Measurements from ENCODE around the gene HYPK. TPM values are rescaled to one million over a fixed set of nuclear protein-coding genes. Genes with fewer than 3 reads are reported as not detected.
A peak's percentile ranks its signal among the peaks of the same experiment; 100 is the strongest.
"Not testable (repeated sequence)": the region's sequence is repeated elsewhere in the genome, so short reads cannot be mapped to it uniquely, and the experiment has no call there.

Gene HYPK
- total RNA-seq, 2 donors from 2014 or later: 15.0 to 16.5 TPM

DNA sequence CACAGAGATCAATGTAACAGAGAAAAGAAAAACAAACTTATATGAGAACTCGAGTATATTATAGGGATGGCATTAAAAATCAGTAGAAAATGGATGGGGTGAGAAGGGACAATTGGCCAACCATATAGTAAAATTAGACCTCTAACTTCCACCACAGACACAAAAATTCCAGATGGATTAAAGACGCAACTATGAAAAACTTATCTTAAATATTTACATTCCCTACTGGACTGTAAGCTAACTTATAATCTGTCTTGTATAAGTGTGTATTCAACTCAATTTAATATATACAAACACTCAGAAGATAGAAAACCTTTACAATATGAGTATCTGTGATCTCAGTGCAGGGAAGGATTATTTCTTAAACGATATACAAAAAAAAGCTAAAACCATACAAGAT is 21.1 kb downstream of the HYPK start:
- Histone ChIP-seq H3K4me1 (peaks cover 0 to 31% of the 10 kb centered on the region in 2 donors), H3K36me3 (peaks cover 21% of the 10 kb centered on the region), H3K27ac (no peak overlapping the region), H3K27me3 (no peaks in the 10 kb centered on the region), H3K9me3 (no peaks in the 10 kb centered on the region), H3K4me3 (no peak overlapping the region)
- TF ChIP-seq, protein P1, sequence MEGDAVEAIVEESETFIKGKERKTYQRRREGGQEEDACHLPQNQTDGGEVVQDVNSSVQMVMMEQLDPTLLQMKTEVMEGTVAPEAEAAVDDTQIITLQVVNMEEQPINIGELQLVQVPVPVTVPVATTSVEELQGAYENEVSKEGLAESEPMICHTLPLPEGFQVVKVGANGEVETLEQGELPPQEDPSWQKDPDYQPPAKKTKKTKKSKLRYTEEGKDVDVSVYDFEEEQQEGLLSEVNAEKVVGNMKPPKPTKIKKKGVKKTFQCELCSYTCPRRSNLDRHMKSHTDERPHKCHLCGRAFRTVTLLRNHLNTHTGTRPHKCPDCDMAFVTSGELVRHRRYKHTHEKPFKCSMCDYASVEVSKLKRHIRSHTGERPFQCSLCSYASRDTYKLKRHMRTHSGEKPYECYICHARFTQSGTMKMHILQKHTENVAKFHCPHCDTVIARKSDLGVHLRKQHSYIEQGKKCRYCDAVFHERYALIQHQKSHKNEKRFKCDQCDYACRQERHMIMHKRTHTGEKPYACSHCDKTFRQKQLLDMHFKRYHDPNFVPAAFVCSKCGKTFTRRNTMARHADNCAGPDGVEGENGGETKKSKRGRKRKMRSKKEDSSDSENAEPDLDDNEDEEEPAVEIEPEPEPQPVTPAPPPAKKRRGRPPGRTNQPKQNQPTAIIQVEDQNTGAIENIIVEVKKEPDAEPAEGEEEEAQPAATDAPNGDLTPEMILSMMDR (IDR thresholded peaks at IDR 0.05): no peak
- no peak for DNase-seq (ENCODE audit: low spot score)

DNA sequence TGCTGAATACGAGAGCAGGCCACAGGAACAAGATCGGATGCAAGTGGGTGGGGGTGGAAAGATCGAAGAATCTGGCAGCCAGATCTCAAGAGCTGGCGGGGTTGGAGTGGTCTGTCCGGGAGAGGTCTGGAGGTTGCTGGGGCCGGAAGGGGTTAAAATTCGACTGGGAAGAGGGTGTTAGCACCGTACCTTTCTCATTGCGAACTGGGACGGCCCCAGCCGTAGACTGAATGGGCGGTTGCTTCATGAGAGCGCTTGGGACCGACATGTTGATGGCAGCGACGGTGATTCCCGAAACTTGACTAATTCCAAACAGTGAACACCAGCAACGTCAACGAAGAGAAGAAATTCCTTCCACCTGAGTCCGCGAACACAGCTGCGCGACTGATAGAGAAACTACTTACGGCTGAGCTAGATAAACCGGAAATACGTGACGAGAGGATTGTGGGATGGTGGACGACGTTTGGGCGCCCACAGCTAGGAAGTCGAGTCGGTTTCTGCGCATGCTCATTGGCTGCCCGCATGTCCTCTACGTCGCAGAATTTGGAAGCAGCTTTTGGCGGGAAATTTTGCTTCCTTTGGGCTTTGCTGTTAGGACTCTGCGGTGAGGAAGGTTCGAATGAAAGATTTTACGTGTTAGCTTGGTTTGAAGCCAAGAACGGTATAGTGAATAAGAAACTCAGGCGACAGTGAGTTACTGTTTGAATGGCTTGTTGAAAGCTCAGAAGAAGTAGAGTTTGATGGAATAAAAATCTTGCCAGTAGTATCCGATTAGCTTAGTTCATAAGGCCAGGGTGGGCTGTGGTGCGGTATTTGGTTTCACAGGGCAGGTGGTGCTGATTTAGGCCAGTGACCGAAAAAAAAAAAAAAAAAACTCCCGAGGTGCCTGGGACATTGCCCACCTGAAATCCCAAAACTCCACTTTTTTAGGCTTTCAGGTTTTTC is 24.2 kb downstream of the HYPK start, which contains the start of gene MFAP1:
Gene MFAP1, minus strand, starts transcription at position 389 of the 945 bp plus-strand sequence. Its CDS starts 121 bp downstream, at position 268.
- Histone ChIP-seq H3K4me3 (peak within 1 kb of the TSS; percentile 86 to 87), H3K9me3 (no peaks in the 10 kb centered on the region), H3K27ac (peak within 1 kb of the TSS; percentile 89 to 90), H3K27me3 (no peaks in the 10 kb centered on the region), H3K36me3 (peaks cover 4% of the 10 kb centered on the region), H3K4me1 (peaks cover 0 to 44% of the 10 kb centered on the region in 2 donors)
- peak; percentile 97 for DNase-seq (ENCODE audit: low spot score)
- TF ChIP-seq, protein P1 (IDR thresholded peaks at IDR 0.05): no peak

DNA sequence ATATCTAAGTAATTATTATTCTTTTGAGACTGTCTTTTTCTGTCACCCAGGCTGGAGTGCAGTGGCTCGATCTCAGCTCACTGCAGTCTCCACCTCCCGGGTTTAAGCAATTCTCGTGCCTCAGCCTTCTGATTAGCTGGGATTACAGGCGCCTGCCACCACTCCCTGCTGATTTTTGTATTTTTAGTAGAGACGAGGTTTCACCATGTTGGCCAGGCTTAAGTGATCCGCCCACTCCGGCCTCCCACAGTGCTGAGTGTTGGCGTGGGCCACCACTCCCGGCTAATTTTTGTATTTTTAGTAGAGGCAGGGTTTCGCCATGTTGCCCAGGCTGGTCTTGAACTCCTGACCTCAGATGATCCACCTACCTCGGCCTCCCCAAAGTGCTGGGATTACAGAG is 24.9 kb downstream of the HYPK start:
- H3K4me1 ChIP-seq: peaks cover 0 to 44% of the 10 kb centered on the region in 2 donors

DNA sequence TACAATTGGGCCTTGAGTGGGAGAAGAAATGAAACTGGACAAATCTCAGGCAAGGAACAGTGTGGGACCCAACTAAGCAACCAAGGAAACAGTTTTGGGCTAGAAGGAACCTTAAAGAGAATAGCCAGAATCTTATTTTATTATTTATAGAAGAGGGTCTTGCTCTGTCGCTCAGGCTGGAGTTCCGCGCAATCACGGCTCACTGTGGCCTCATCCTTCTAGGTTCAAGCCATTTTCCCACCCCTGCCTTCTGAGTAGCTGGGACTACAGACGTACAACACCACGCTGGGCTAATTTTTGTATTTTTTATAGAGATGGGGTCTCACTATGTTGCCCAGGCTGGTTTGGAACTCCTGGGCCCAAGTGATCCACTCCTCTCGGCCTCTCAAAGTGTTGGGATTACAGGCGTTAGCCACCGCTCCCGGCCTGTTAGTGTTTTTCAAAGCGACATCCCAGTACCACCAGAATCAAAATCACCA is 25.7 kb downstream of the HYPK start:
- peaks cover 0 to 44% of the 10 kb centered on the region in 2 donors for H3K4me1 ChIP-seq
- no peak for DNase-seq (ENCODE audit: low spot score)
- H3K27ac ChIP-seq: peak overlapping the region in 1 of 2 donors; percentile 74
- TF ChIP-seq, protein P1 (IDR thresholded peaks at IDR 0.05): no peak
- peak overlapping the region in 1 of 2 donors; percentile 61 for H3K4me3 ChIP-seq
- no peaks in the 10 kb centered on the region for H3K27me3 ChIP-seq
- no peaks in the 10 kb centered on the region for H3K36me3 ChIP-seq
- H3K9me3 ChIP-seq: no peaks in the 10 kb centered on the region

More for the DNA sequence above, 24.9 kb downstream of the HYPK start:
- not testable (repeated sequence) for H3K27me3 ChIP-seq; DNase-seq (ENCODE audit: low spot score); H3K27ac ChIP-seq; H3K4me3 ChIP-seq; H3K36me3 ChIP-seq; H3K9me3 ChIP-seq

DNA sequence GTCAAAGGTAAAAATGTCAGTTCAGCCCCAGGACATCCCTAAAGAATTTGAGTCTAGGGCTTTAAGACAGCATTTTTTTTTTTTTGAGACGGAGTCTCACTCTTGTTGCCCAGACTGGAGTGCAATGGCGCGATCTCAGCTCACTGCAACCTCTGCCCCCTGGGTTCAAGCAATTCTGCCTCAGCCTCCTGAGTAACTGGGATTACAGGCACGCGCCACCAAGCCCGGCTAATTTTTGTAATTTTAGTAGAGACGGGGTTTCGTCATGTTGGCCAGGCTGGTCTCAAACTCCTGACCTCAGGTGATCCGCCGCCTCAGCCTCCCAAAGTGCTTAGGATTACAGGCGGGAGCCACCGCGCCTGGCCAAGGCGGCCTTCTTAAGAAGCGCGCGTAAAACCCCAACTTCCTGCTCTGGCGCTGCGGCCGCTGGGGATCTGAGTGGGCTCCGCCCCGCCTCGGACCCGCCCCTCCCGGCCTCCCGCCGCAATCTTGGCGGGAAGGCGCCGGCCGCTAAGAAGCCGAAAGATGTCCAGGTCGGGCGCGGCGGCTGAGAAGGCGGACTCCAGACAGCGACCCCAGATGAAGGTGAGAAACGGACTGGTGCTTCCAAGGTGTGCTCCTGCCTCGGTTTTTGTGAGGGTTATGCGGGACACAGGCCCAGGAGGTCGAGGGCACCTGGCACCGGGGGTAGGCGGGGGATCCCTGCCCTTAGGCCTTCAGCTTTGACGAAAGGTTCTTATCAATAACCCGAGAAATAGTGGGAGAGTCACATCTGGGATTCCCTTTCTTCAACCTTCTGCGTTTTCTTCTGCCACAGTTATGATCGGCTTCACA is 26.3 kb downstream of the HYPK start, which contains the start of gene WDR76:
Gene WDR76, plus strand, starts transcription at position 495 of the 834 bp plus-strand sequence. Its CDS starts 31 bp downstream, at position 526.
- Histone ChIP-seq H3K4me1 (peaks cover 0 to 44% of the 10 kb centered on the region in 2 donors), H3K9me3 (no peaks in the 10 kb centered on the region), H3K4me3 (peak within 1 kb of the TSS; percentile 45 to 61), H3K27me3 (no peaks in the 10 kb centered on the region), H3K27ac (peak within 1 kb of the TSS; percentile 55 to 74), H3K36me3 (no peaks in the 10 kb centered on the region)
- DNase-seq (ENCODE audit: low spot score): peak; percentile 85
- TF ChIP-seq, protein P1 (IDR thresholded peaks at IDR 0.05): no peak

Measured in right atrium auricular region (tissue), 2 donors.